GM21529 (cell line): ENCODE data around the gene PTPN6.

Experiments used
- ATAC-seq: cut with Tn5 transposase; IDR thresholded peaks from one replicate; pipeline ENCODE4 v1.9.1; 2021; ENCODE audit not compliant: unreplicated experiment

PTPN6 gene

DNA sequence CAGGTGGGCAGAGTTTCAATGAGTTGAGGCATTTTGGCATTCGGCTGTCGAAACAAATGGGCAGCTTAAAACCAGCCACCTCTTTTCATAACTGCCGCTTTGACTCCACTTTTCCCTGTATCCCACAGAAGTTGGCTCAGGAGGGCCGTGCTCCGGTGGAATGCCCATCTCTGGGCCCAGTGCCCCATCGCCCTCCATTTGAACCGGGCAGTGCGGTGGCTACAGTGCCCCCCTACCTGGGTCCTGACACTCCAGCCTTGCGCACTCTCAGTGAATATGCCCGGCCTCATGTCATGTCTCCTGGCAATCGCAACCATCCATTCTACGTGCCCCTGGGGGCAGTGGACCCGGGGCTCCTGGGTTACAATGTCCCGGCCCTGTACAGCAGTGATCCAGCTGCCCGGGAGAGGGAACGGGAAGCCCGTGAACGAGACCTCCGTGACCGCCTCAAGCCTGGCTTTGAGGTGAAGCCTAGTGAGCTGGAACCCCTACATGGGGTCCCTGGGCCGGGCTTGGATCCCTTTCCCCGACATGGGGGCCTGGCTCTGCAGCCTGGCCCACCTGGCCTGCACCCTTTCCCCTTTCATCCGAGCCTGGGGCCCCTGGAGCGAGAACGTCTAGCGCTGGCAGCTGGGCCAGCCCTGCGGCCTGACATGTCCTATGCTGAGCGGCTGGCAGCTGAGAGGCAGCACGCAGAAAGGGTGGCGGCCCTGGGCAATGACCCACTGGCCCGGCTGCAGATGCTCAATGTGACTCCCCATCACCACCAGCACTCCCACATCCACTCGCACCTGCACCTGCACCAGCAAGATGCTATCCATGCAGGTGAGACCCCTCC lies 12.6 kb upstream of the PTPN6 start:
- no peak for ATAC-seq

DNA sequence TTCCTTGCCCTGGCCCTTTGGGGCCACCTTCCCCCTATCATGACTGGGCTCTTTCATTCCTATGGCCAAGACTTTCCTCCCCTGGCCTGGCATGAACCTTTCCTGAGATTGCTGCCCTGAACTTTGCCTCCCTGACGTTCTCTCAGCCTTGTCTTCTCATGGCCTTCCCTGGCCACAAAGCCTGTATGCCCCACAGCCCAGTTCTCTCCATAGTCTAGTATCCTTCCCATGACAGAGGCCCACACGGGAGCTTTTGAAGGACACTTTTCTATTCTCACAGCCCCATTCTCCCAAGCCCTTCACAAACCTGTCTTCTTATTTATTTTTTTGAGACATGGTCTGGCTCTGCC lies 12.0 kb upstream of the PTPN6 start:
- no peak for ATAC-seq

DNA sequence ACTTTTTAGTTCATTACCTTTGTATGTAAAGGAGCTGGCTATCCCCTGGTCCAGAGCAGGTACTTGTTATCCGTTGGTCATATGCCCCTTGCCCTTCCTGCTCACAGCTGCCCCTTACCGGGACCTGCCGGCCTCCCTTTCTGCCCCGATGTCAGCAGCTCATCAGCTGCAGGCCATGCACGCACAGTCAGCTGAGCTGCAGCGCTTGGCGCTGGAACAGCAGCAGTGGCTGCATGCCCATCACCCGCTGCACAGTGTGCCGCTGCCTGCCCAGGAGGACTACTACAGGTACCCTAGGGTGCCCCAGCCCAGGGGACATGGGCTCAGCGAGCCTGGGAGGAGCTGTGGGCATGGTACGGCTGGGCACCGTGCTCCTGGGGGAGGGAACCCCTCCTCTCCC lies 9.9 kb upstream of the PTPN6 start:
- no peak for ATAC-seq

- no peak for ATAC-seq
Observed at GRCh38 chr12:6941782-6942181, 9.4 kb upstream of the PTPN6 start.

GRCh38 chr12:6942331-6942665 lies 8.9 kb upstream of the PTPN6 start:
- ATAC-seq: no peak

DNA sequence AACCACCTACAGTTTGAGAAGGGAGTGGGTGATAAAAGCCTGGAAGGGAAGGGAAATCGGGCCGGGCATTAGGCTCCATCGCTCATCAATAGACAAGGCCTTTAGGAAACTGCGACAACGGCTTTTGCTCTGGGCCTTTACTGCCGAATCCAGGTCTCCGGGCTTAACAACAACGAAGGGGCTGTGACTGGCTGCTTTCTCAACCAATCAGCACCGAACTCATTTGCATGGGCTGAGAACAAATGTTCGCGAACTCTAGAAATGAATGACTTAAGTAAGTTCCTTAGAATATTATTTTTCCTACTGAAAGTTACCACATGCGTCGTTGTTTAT lies 7.8 kb upstream of the PTPN6 start:
- ATAC-seq: peak; percentile 29

DNA sequence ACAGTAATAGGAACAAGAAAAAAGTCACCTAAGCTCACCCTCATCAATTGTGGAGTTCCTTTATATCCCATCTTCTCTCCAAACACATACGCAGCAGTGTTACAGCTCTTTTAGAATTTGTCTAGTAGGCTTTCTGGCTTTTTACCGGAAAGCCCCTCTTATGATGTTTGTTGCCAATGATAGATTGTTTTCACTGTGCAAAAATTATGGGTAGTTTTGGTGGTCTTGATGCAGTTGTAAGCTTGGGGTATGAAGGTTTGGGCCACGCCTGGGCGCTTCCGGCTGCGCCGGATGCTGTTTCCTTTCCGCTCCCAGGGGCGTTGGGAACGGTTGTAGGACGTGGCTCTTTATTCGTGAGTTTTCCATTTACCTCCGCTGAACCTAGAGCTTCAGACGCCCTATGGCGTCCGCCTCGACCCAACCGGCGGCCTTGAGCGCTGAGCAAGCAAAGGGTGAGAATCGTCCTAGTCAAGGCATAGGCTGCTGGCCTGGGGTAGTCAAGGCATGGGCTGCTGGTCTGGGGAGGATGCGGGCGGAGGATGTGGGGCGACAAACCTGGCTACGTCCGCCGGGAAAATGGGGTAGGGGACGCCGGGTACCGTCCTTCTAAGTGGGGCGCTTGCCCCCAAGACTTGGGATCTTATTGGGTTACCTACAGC lies 7.3 kb upstream of the PTPN6 start, which contains the start of the genes C12orf57 and RNU7-1:
Gene C12orf57 (plus strand): TSS at position 301 of the 659 bp plus-strand sequence. CDS start 100 bp downstream, at position 401.
Gene RNU7-1 (plus strand): TSS at position 95 of the 659 bp plus-strand sequence.
- peak; percentile 29 for ATAC-seq

DNA sequence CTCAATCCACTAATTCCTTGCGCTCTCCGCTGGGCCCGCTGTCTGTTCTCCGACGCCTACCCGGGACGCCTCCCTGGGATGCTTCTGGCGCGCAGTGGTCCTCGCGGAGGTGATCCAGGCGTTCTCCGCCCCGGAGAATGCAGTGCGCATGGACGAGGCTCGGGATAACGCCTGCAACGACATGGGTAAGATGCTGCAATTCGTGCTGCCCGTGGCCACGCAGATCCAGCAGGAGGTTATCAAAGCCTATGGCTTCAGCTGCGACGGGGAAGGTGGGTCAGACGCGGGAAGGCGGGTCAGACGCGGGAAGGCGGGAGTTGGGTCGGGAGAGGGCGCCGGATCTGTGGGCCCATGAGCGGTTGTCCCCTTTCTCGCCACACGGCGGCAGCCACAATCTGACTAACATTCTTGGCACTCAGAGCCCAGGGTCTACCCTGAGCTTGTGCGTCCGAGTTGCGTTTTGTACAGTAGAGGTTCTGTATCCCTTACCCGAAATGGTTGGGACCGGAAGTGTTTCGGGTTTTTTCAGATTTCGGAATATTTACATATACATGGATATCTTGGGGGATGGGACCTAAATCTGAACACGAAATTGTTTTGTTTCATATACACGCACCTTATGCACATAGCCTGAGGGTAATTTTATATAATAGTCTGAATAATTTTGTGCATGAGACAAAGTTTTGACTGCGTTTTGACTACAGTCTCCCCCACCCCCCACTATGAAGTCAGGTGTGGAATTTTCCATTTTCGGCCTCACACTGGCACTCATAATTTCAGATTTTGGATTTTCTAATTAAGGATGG lies 6.6 kb upstream of the PTPN6 start:
- ATAC-seq: peak; percentile 38

DNA sequence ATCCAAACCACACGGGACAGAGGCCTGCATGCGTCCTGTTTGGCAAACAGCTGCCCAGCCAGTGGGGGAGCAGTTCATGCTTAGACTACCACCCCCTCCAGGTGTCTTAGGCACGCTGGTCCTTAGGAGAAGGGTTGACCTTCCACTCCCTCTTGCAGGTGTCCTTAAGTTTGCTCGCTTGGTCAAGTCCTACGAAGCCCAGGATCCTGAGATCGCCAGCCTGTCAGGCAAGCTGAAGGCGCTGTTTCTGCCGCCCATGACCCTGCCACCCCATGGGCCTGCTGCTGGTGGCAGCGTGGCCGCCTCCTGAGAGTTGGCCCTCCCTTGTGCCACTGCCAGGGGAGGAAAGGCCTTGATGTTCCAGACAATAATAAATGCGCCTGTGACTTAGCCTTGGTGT lies 5.5 kb upstream of the PTPN6 start:
- no peak for ATAC-seq

DNA sequence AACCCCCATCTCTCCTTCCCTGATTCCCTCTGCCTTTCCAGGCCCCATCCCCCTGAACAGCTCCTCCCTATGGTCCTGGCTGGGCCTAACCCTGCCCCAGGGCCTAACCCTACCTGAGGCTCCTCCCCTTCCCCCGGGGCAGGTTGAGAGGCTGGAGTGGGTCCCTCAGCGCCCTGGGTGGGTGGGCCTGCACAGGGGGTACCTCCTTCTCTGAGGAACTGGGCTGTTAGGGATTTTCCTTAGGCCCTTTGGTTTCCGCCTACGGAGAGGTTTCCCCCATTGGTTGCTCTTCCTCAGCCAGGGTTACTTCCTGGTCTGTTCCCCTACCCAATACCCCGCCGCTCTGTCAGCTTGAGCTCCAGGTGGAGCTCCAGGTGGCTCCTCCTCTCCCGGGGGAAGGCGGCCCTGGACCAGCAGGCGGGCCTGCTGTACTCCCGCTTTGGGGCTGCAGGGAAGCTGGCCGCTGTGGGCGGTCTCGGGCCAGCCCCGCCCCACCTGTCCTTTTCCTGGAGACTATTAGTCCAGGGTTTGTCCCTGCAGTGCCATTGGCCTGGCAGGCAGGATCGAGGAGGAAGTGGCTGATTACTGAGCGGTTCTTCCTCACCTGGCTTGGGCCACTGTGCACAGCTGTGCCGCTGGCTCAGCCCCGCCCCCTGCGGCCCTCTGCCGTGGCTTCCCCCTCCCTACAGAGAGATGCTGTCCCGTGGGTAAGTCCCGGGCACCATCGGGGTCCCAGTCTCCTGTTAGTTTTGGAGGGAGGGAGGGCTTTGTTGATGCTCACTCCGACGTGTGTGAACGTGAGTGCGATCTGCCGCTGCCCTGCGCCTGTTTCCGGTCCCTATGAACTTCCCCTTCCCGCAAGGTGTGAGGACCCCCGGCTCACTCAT lies 4.9 kb upstream of the PTPN6 start:
- ATAC-seq: peak; percentile 34

- ATAC-seq: no peak
Observed at GRCh38 chr12:6946920-6947374, 4.2 kb upstream of the PTPN6 start.

GRCh38 chr12:6947615-6948014 lies 3.5 kb upstream of the PTPN6 start:
- ATAC-seq: no peak

- no peak for ATAC-seq
Observed at GRCh38 chr12:6948873-6949594, 2.1 kb upstream of the PTPN6 start.

DNA sequence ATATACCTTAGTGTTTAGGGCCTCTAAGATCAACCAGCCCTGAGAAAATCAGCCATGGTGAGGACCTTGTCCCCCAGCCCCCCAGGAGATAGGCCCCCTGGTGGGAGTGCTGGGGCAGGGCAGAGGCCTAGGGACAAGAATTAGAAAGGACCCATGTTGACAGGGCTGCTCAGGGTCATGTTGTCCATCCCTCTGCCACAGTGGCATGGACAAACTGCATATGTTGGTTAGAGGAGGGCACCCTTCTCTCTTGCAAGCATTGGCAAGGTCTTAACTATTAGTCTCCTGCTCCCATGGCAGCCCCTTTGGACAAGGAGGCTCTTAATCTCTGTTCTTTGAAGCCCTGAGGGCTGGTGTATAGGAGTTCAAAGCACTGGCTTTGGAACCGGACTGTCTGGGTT lies 755 bp upstream of the PTPN6 start:
- ATAC-seq: no peak

DNA sequence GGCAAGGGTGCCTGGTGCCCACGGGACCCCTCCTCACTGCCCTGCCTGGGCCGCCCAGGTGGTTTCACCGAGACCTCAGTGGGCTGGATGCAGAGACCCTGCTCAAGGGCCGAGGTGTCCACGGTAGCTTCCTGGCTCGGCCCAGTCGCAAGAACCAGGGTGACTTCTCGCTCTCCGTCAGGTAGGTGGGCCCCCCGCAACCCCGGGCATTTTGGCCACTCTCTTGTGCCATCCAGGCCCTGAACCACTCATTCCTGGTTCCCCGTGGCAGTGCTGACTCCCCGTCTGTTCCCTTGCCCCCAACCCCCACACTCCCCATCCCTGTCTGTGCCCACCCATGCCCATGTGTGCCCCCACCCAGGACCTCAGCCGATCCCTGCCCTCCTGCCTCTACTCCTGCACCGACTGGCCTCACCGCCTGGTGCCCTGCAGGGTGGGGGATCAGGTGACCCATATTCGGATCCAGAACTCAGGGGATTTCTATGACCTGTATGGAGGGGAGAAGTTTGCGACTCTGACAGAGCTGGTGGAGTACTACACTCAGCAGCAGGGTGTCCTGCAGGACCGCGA lies 480 bp downstream of the PTPN6 start:
- no peak for ATAC-seq

DNA sequence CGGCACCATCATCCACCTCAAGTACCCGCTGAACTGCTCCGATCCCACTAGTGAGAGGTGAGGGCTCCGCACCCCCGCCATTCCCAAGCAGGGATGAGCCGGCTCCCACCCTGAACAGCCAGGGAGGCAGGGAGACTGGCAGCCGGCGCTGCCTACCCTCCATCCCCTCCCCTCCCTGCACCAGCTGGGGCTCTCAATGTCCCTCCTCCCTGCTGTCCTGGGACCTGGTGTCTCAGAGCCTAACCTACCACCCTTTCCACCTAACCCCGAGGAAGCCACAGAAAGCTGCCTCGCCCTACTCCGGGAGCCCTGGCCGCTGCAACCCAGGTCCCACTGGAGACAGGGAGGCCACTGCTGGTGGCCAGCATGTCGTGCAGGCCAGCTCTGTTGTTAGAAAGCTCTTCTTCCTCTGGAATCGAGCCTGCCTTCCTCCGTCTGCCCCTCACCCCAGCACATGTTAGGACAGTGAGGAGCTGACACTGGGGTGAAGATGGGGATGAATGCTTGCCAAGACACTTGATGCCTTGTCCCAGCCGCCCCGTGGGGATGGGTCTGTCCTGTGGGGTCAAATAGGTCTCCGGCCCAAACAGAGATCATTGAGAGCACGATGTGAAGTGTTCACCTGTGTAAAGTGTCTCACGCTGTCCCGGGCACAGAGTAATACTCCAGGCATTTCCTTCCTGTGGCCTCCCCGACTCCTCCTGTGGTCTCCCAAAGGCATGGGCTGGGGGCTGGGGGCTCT lies 1.1 kb downstream of the PTPN6 start:
- ATAC-seq: no peak

DNA sequence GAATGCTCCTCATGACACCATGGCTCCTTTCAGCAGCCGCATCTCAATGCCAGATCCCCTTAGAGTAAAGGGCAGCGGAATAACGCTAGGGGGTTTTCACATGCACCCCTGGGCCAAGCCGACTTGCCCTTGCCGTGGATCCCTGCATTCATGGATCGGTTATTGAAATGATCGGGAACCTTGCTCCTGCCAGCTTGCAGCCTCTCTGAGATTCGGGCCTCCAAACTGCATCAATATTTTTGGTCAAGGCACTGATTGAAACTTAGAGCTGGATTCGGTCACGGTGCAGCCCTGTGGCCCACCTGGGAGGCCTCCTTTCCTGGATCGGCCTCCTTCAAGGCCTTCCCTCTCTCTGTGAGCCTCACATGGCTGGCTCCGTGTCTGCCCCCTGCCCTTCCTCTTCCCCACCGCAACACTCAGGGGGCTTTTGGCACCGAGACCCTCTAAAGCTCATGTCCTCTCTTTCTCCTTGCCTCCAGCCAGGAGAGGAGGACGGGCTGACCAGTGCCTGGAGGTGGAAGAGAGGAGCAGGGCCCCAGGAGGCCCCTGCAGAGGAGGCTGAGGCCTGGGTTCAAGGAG lies 1.8 kb downstream of the PTPN6 start:
- no peak for ATAC-seq

DNA sequence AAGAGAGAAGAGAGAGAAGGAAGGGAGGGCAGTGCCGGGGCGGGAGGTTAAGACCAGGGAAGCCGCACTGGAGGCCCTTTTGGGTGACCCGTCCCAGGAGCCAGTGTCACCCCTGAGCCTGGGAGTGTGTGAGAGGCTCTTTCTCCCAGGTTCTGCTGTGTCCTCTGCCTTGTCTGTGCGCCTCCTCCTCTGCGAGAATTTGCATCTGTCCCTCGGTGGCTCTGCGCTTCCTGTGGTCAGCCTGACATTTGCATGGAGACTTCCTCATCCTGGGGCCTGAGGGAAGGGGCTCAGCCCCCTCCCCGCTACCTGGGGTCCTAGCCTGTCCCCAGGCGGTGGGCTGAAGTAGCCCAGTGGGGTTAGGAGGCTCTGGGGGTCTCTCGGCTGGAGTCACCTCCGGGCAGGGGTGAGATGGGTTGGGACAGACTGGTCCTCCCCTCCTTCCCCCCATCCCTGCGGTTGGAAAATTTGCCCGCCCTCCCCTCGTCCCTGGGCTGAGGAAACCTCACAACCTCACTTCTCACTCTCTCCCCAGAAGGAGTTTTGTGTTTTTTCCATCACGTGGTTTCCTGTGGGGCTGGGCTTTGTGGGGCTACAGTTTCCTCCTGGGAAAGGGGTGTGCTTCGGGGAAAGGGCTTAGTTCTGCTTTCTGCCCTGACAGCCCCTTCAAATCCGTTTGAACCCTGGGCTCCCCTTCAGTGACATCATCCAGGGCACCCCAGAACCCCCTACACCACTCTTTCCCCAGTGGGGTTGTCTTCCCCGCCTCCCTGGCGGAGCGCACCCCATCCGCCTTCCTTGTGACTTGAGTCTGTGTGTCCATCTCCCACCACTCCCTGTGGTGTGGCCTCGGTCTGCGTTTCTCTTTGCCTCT lies 2.5 kb downstream of the PTPN6 start:
- peak; percentile 44 for ATAC-seq
